Stimulated activated CD8-positive, alpha-beta memory T cell treated with anti-CD3 and anti-CD28 coated beads, Interleukin-4, amount 100 ng/mL, for 4 hours (primary cell): ENCODE measurements around the gene DDX54.

ENCODE experiments used
- DNase-seq, 2 donors: peaks; one replicate each; pipeline ENCODE4 v3.0.0-alpha.2; 2020; ENCODE audit warnings: low read depth in 2 of 2, low spot score in 1 of 2

The DDX54 gene

GRCh38 chr12:113185180-113186032 is at the start of gene DDX54, which contains the start of gene RITA1:
DDX54 (minus strand) TSS chr12:113185478; CDS start chr12:113185451, 27 bp downstream.
RITA1 (plus strand) TSS chr12:113185721; CDS start chr12:113186747, 1,026 bp downstream.
- peak; percentile 65 for DNase-seq

DNA sequence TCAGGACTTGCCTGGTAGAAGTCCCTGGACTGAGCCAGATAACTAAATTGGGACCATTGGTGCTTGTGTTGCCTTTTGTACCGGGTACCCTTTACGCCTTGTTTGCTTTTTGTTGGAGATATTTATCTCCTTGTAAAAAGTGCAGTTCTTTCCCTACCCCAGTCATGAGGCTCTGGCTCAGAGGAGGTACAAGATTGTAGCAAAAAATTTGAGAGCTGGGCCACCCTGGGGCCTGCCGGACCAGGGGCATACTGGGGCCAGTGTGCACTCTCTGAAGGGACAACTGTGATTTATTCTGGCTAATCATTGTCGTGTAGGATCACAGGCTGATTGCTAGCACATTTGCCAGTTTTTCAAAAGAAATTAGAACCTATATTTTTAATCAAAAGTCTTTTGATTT is 49.2 kb upstream of the DDX54 start:
- no peak for DNase-seq

GRCh38 chr12:113233967-113234366 is 48.7 kb upstream of the DDX54 start:
- DNase-seq: no peak

DNA sequence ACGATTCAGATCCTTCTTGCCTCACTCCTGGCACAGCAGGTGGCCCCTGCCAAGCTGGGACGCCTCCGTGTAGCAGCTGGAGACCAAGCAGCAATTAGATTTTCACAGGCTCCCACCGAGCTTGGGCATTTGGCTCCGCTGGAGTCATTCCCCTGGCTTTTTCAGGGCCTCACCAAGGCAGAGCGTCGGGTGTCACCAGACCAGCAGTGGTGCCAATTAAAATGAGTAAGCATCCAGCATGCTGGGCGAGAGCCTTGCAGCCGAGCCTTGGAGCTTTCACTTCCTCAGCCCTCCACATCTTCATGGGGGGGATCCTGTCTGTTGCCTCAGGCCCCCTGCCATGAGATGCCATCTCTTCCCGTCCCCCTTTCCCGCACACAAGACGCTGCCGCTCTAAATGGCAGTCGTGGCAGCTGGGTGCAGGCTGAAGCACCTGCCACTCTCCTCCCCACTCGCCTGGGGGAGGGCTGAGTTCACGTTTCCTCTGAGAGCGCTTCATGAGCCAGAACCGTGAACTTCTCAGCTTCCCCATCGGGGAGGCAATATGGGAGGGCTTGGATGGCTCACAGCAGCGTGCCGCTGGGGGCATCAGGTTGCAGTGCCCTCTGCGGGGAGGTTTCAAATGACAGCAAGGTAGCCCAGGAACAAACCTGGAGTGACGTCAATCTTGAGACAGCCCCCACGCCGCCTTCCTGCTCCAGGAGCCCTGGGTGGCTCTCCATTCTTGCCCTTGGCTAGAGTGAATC is 47.7 kb upstream of the DDX54 start:
- peak; percentile 24 to 29 for DNase-seq

GRCh38 chr12:113232089-113232839 is 47.0 kb upstream of the DDX54 start:
- DNase-seq: no peak

GRCh38 chr12:113231235-113232088 is 46.2 kb upstream of the DDX54 start:
- no peak for DNase-seq

DNA sequence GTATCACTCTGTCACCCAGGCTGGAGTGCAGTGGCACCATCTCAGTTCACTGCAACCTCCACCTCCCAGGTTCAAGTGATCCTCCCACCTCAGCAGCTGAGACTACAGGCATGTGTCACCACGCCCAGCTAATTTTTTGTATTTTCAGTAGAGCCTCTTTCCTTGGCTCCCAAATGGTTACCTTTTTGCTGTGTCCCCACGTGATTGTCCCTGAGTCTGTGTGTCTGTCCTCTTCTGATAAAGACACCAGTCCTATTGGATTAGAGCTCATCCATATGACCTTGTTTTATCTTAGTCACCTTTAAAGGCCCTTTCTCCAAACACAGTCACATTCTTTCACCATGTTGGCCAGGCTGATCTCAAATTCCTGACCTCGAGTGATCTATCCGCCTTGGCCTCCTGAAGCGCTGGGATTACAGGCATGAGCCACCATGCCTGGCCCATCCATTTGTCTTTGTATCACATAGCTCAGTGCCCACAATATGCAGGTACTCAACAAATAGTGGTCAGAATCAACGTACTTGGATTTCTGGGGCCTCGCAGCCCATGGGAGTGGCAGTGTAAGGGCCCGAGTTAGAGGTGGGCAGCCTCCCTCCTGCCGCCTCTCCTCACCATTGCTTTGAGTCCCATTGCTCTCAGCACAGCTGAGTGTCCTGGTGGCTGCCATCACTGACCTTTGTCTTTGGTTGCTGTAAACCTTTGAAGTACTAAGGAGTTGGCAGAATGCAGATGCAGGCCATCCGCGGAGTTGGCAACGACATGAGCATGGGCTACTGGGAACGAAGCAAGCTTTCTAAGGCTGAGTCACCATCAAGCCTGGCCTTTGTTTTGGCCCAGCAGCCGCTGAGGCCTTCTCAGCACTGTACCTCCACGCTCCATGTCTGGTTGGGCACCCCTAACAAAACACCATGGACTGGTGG is 45.3 kb upstream of the DDX54 start:
- no peak for DNase-seq

DNA sequence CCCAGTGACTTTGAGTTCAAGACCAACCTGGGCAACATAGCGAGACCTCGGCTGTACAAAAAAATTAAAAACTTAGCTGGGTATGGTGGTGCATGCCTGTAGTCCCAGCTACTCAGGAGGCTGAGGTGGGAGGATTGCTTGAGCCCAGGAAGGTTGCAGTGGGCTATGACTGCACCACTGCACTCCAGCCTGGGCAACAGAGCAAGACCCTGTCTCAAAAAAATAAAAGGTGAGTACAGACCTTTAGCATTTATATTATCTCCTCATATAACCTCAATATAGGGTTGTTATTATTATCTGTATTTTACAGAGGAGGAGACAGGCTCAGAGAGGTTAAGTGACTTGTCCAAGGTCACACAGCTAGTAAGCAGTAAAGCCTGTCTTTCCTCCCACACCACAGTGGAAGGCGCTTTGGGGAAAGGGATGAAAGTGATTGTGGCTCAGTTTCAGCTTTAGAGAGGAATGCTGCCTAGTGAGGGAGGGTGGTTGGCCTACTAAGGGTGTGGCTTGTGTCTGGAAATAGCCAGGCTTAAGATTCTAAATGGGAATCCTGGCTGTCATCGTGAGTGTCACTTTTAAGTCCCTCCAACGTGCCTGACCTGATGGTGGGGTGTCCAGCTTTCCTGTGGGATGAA is 43.2 kb upstream of the DDX54 start:
- DNase-seq: no peak

- DNase-seq: no peak
Observed at GRCh38 chr12:113227686-113228391, 42.6 kb upstream of the DDX54 start.

GRCh38 chr12:113226696-113227568 is 41.7 kb upstream of the DDX54 start:
- no peak for DNase-seq

GRCh38 chr12:113224955-113225354 is 39.7 kb upstream of the DDX54 start:
- no peak for DNase-seq

GRCh38 chr12:113222730-113223531 is 37.7 kb upstream of the DDX54 start:
- no peak for DNase-seq

- no peak for DNase-seq
Observed at GRCh38 chr12:113221997-113222729, 36.9 kb upstream of the DDX54 start.

DNA sequence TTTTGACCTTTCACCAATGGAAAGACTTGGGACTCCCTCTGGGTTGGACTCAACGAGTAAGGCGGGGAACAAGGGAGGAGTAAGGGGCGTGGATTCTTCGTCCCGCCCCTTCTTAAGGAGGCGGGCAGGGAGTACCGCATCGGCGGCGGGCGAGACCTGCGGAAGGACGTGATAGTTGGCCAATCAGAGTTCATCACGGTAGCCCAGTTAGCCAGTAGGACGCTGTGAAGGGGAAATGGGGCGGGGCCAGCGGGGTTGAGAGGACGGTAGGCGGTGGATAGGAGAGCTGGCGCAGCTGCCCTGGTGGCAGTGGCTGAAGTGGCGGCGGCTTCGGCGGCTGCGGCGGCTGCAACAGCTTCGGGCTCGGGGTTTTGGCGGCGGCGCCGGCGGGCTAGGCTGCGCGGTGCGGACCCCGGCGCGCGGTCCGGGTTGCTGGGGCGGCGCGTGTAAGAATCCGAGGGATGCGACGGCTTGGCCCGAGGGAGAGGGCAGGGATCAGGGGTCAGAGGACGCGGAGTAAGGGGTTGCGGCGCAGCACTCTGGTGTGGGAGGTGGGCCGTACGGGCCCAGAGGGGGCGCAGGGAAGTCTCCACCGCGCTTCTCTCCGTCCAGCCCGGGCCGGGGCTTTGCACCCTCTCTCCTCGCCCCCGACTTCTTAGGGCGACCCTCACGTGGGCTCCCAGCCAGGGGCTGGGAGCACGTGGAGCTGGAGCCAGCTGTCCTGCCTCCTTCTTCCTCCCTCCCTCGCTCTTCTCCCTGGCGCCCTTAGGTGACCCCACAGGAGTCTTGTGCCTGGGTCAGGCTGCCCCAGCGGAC is 36.1 kb upstream of the DDX54 start, which contains the start of gene TPCN1:
TPCN1 (plus strand) TSS at position 284 of the 816 bp plus-strand sequence. CDS start 5,389 bp downstream, outside the sequence.
- DNase-seq: peak; percentile 97 to 98
